ENCODE measurements around the gene ROS1. TPM values are rescaled to one million over a fixed set of nuclear protein-coding genes. Genes with fewer than 3 reads are reported as not detected.
A peak's percentile ranks its signal among the peaks of the same experiment; 100 is the strongest.

ROS1 gene
- polyA plus RNA-seq, 3 donors = not detected

DNA sequence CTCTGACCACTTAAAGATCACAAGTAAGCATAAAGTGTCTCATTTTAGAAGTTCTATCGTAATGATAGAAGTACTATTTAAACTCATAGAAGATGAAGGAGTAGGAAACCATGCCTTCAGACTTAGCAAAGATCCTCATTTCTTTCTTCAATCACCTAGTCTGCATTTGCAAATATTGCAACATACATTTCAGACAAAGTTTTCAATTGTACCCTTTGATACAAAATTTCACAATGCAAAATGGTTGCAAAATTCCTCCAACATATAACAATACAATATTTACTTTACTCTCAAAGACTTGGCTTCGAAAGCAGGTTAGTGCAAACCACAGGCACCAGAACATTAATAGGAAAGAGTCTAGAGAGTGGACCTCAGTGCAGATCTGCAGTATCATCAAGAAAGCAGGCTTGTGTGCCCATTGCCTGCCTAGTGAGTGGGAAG lies 16.1 kb upstream of the ROS1 start:
- Mint-ChIP-seq H3K4me1 (peaks cover 9% of the 10 kb centered on the region), H3K4me3 (no peak overlapping the region), H3K27me3 (ENCODE audit: low read depth in 3 of 3) (peaks cover 5 to 9% (median 5%) of the 10 kb centered on the region in 3 donors), H3K9me3 (peaks cover 0 to 5% (median 0%) of the 10 kb centered on the region in 7 donors), H3K27ac (no peak overlapping the region), H3K36me3 (no peaks in the 10 kb centered on the region)
- H3K27me3 ChIP-seq (ENCODE audit: control insufficient read depth in 2 of 2, insufficient read depth in 2 of 2, low read length in 2 of 2) = peaks cover 0 to 3% of the 10 kb centered on the region in 2 donors
- H2AFZ ChIP-seq (ENCODE audit: insufficient read depth, low read depth, low read length, poor library complexity, severe bottlenecking) = no peak overlapping the region
- H3K27ac ChIP-seq (ENCODE audit: low read depth in 1 of 2, low read length in 2 of 2) = no peak overlapping the region
- intact Hi-C loops (cut with micrococcal nuclease) = loop anchor here in 1 of 2 donors (10.0 kb wide), 1 partner anchor 1143 kb away; no protein-coding TSS in a partner anchor
- no peaks in the 10 kb centered on the region for H4K20me1 ChIP-seq (ENCODE audit: insufficient read depth, low read length)
- H3K9ac ChIP-seq (ENCODE audit: insufficient read depth, low read length, poor library complexity, severe bottlenecking) = no peak overlapping the region
- no peak for DNase-seq
- H3K79me2 ChIP-seq (ENCODE audit: insufficient read depth, low read length) = no peaks in the 10 kb centered on the region
- no peak overlapping the region for H3K4me2 ChIP-seq (replicated peaks; ENCODE audit: extremely low read depth, low read length, poor library complexity, severe bottlenecking)
- H3K36me3 ChIP-seq (replicated peaks in 1 of 2; ENCODE audit: control insufficient read depth in 1 of 2, insufficient read depth in 2 of 2, low read length in 2 of 2) = no peaks in the 10 kb centered on the region
- TF ChIP-seq CTCF (IDR thresholded peaks at IDR 0.05) = no peak
- no peaks in the 10 kb centered on the region for H3K4me1 ChIP-seq (ENCODE audit: control insufficient read depth in 1 of 2, insufficient read depth in 2 of 2, low read length in 2 of 2)
- H3K4me3 ChIP-seq (replicated peaks in 1 of 3; ENCODE audit: low read depth in 2 of 3, low read length in 3 of 3) = no peak overlapping the region
- WGBS (ENCODE audit: insufficient coverage) = no CpG with 5 or more reads among the region's 2 CpGs
- H3K9me3 ChIP-seq (replicated peaks in 1 of 2; ENCODE audit: control insufficient read depth in 1 of 2, insufficient read depth in 1 of 2, low read length in 2 of 2) = no peaks in the 10 kb centered on the region

DNA sequence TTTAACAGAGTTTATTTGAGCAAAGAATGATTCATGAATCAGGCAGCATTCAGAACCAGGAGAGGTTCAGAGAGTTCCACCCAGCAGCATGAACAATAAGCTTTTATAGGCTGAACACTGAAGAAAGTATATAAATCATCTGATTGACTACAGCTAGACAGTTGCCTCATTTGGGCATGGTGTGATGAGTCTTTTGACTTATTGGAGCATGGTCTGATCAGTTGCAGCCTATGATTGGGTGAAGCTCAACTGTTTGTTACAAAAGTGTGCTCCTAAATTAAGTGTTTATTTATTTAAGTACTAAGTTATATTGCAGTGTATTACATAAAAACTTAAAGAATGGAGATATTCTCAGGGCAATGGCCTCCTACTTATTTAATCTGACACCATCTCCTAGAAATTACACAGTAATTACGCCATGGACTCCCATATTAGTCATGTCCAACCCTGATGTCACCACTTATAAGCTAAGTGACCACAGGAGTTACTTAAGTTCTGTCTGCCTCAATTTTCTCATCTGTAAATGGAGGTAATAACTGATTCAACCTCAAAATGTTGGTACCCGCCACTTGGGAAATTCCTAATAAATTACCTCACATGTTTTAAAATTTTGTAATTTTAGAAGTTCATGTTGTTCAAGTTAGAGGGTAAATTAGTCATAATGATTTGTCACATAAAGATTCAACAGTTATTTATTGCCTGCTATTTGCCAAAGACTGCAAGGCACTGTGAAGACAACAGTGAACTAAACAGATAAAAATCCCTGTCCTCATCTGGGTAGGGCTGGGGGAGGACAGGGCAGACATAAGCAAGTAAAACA lies 15.2 kb upstream of the ROS1 start:
- no peak for TF ChIP-seq CTCF (IDR thresholded peaks at IDR 0.05)
- H2AFZ ChIP-seq (ENCODE audit: insufficient read depth, low read depth, low read length, poor library complexity, severe bottlenecking) = no peak overlapping the region

More for the DNA sequence above, 15.2 kb upstream of the ROS1 start:
- no peak overlapping the region for H3K9ac ChIP-seq (ENCODE audit: insufficient read depth, low read length, poor library complexity, severe bottlenecking)
- peaks cover 0 to 5% (median 0%) of the 10 kb centered on the region in 7 donors for H3K9me3 Mint-ChIP-seq
- peak overlapping the region in 1 of 7 donors; percentile 64 for H3K27ac Mint-ChIP-seq
- no peak overlapping the region for H3K4me2 ChIP-seq (replicated peaks; ENCODE audit: extremely low read depth, low read length, poor library complexity, severe bottlenecking)
- H3K9me3 ChIP-seq (replicated peaks in 1 of 2; ENCODE audit: control insufficient read depth in 1 of 2, insufficient read depth in 1 of 2, low read length in 2 of 2) = no peaks in the 10 kb centered on the region
- H3K79me2 ChIP-seq (ENCODE audit: insufficient read depth, low read length) = no peaks in the 10 kb centered on the region
- H3K4me1 ChIP-seq (ENCODE audit: control insufficient read depth in 1 of 2, insufficient read depth in 2 of 2, low read length in 2 of 2) = no peaks in the 10 kb centered on the region
- no peak overlapping the region for H3K4me3 Mint-ChIP-seq
- peak in 2 of 3 donors; percentile 9 to 39 for DNase-seq
- peaks cover 3 to 4% (median 3%) of the 10 kb centered on the region in 3 donors for H3K27me3 Mint-ChIP-seq (ENCODE audit: low read depth in 3 of 3)
- peaks cover 9% of the 10 kb centered on the region for H3K4me1 Mint-ChIP-seq
- intact Hi-C loops (cut with micrococcal nuclease) = loop anchor here in 1 of 2 donors (10.0 kb wide), 1 partner anchor 1144 kb away; no protein-coding TSS in a partner anchor
- no peaks in the 10 kb centered on the region for H3K36me3 Mint-ChIP-seq
- no peaks in the 10 kb centered on the region for H3K36me3 ChIP-seq (replicated peaks in 1 of 2; ENCODE audit: control insufficient read depth in 1 of 2, insufficient read depth in 2 of 2, low read length in 2 of 2)
- no peaks in the 10 kb centered on the region for H4K20me1 ChIP-seq (ENCODE audit: insufficient read depth, low read length)
- no peak overlapping the region for H3K4me3 ChIP-seq (replicated peaks in 1 of 3; ENCODE audit: low read depth in 2 of 3, low read length in 3 of 3)
- no CpG with 5 or more reads among the region's 2 CpGs for WGBS (ENCODE audit: insufficient coverage)
- no peak overlapping the region for H3K27ac ChIP-seq (ENCODE audit: low read depth in 1 of 2, low read length in 2 of 2)
- no peaks in the 10 kb centered on the region for H3K27me3 ChIP-seq (ENCODE audit: control insufficient read depth in 2 of 2, insufficient read depth in 2 of 2, low read length in 2 of 2)

All from CD14-positive monocyte (primary cell).